ENCODE results near the gene LCE7A.

Gene LCE7A

GRCh38 chr1:152904688-152905440 is 45.1 kb downstream of the LCE7A start:
- Histone ChIP-seq H3K27me3 (ENCODE audit: insufficient read depth, poor library complexity, severe bottlenecking) (no peaks in the 10 kb centered on the region), H3K36me3 (ENCODE audit: low read depth) (no peaks in the 10 kb centered on the region), H3K9me3 (ENCODE audit: severe bottlenecking) (no peaks in the 10 kb centered on the region), H3K27ac (ENCODE audit: poor library complexity, severe bottlenecking) (peak overlapping the region; percentile 84), H3K4me1 (ENCODE audit: insufficient read depth, poor library complexity, severe bottlenecking) (peaks cover 35% of the 10 kb centered on the region), H3K4me3 (ENCODE audit: severe bottlenecking) (no peak overlapping the region)
- TF ChIP-seq CTCF (IDR thresholded peaks at IDR 0.05; ENCODE audit: poor library complexity, severe bottlenecking), result no peak
- DNase-seq (ENCODE audit: low spot score), result no peak
- no peak for ATAC-seq (ENCODE audit: low read depth)

- peak overlapping the region; percentile 84 for H3K27ac ChIP-seq (ENCODE audit: poor library complexity, severe bottlenecking)
- ATAC-seq (ENCODE audit: low read depth) (peak; percentile 89), DNase-seq (ENCODE audit: low spot score) (peak; percentile 84)
- H3K4me1 ChIP-seq (ENCODE audit: insufficient read depth, poor library complexity, severe bottlenecking), result peaks cover 35% of the 10 kb centered on the region
- no peaks in the 10 kb centered on the region for H3K27me3 ChIP-seq (ENCODE audit: insufficient read depth, poor library complexity, severe bottlenecking)
- H3K36me3 ChIP-seq (ENCODE audit: low read depth), result no peaks in the 10 kb centered on the region
- H3K9me3 ChIP-seq (ENCODE audit: severe bottlenecking), result no peaks in the 10 kb centered on the region
- no peak overlapping the region for H3K4me3 ChIP-seq (ENCODE audit: severe bottlenecking)
- TF ChIP-seq CTCF (IDR thresholded peaks at IDR 0.05; ENCODE audit: poor library complexity, severe bottlenecking), result no peak
Measured at GRCh38 chr1:152906023-152906565, 46.3 kb downstream of the LCE7A start.

- DNase-seq (ENCODE audit: low spot score) (peak; percentile 76), ATAC-seq (ENCODE audit: low read depth) (peak; percentile 64)
- H3K9me3 ChIP-seq (ENCODE audit: severe bottlenecking), result no peaks in the 10 kb centered on the region
- H3K36me3 ChIP-seq (ENCODE audit: low read depth), result no peaks in the 10 kb centered on the region
- no peak for TF ChIP-seq CTCF (IDR thresholded peaks at IDR 0.05; ENCODE audit: poor library complexity, severe bottlenecking)
- H3K4me3 ChIP-seq (ENCODE audit: severe bottlenecking), result no peak within 1 kb of the TSS
- H3K27me3 ChIP-seq (ENCODE audit: insufficient read depth, poor library complexity, severe bottlenecking), result no peaks in the 10 kb centered on the region
- peak within 1 kb of the TSS; percentile 84 for H3K27ac ChIP-seq (ENCODE audit: poor library complexity, severe bottlenecking)
- H3K4me1 ChIP-seq (ENCODE audit: insufficient read depth, poor library complexity, severe bottlenecking), result peaks cover 35% of the 10 kb centered on the region
Measured at GRCh38 chr1:152907686-152908601, 48.1 kb downstream of the LCE7A start, which contains the start of gene IVL. Gene IVL, plus strand, starts transcription at chr1:152908546. Its CDS starts 1,252 bp downstream, at chr1:152909798.

- DNase-seq (ENCODE audit: low spot score) (no peak), ATAC-seq (ENCODE audit: low read depth) (no peak)
- no peaks in the 10 kb centered on the region for H3K9me3 ChIP-seq (ENCODE audit: severe bottlenecking)
- TF ChIP-seq CTCF (IDR thresholded peaks at IDR 0.05; ENCODE audit: poor library complexity, severe bottlenecking), result no peak
- H3K27ac ChIP-seq (ENCODE audit: poor library complexity, severe bottlenecking), result peak overlapping the region; percentile 84
- no peaks in the 10 kb centered on the region for H3K36me3 ChIP-seq (ENCODE audit: low read depth)
- H3K4me3 ChIP-seq (ENCODE audit: severe bottlenecking), result no peak overlapping the region
- H3K4me1 ChIP-seq (ENCODE audit: insufficient read depth, poor library complexity, severe bottlenecking), result peaks cover 35% of the 10 kb centered on the region
- H3K27me3 ChIP-seq (ENCODE audit: insufficient read depth, poor library complexity, severe bottlenecking), result no peaks in the 10 kb centered on the region
Measured at GRCh38 chr1:152909206-152909605, 49.4 kb downstream of the LCE7A start.

All from RWPE2 (cell line).